HG03457 (cell line): ENCODE measurements around the gene ZNF366.
"Not testable (repeated sequence)": the region's sequence is repeated elsewhere in the genome, so short reads cannot be mapped to it uniquely, and the experiment has no call there.

Source experiments
- ATAC-seq: cut with Tn5 transposase; IDR thresholded peaks from one replicate; pipeline ENCODE4 v1.9.1; 2021; ENCODE audit warnings: moderate number of reproducible peaks; ENCODE audit not compliant: unreplicated experiment

ZNF366 gene

GRCh38 chr5:72408603-72409002, 98.6 kb downstream of the ZNF366 start:
- no peak for ATAC-seq

GRCh38 chr5:72408127-72408526, 99.1 kb downstream of the ZNF366 start:
- no peak for ATAC-seq

- ATAC-seq: no peak
These were observed 99.7 kb downstream of the ZNF366 start for GRCh38 chr5:72407541-72407940.

GRCh38 chr5:72407078-72407477, 100.1 kb downstream of the ZNF366 start:
- no peak for ATAC-seq

- not testable (repeated sequence) for ATAC-seq
These were observed 102.4 kb downstream of the ZNF366 start for GRCh38 chr5:72404771-72405170.

- ATAC-seq: no peak
These were observed 104.1 kb downstream of the ZNF366 start for GRCh38 chr5:72402959-72403628.

GRCh38 chr5:72402381-72402890, 104.8 kb downstream of the ZNF366 start:
- ATAC-seq: no peak

GRCh38 chr5:72400950-72401349, 106.3 kb downstream of the ZNF366 start:
- no peak for ATAC-seq

- no peak for ATAC-seq
These were observed 109.4 kb downstream of the ZNF366 start for GRCh38 chr5:72397836-72398235.

- no peak for ATAC-seq
These were observed 112.5 kb downstream of the ZNF366 start for GRCh38 chr5:72394688-72395087.

- no peak for ATAC-seq
These were observed 114.2 kb downstream of the ZNF366 start for GRCh38 chr5:72393052-72393451.
